WERI-Rb-1 (cell line): ENCODE data around the gene HMCN2.

Experiments used
- DNase-seq: peaks from one replicate; pipeline ENCODE4 v3.0.0-alpha.2; 2020
- H3K27ac ChIP-seq: fragments of 250-450 bp; sonication (Bioruptor Pico); 2 replicates; pipeline ENCODE4 v1.5.1; 2020; ENCODE audit warnings: mild to moderate bottlenecking, moderate library complexity
- H3K27me3 ChIP-seq: fragments of 250-450 bp; sonication (Bioruptor Pico); 2 replicates; pipeline ENCODE4 v1.5.1; 2021; ENCODE audit warnings: mild to moderate bottlenecking, low read depth, moderate library complexity; ENCODE audit not compliant: insufficient read depth, severe bottlenecking
- H3K36me3 ChIP-seq: fragments of 250-450 bp; sonication (Bioruptor Pico); 2 replicates; pipeline ENCODE4 v1.5.1; 2020; ENCODE audit warnings: mild to moderate bottlenecking, moderate library complexity
- H3K4me3 ChIP-seq: 2 replicates; pipeline ENCODE4 v1.5.1; 2011; ENCODE audit warnings: low read depth, mild to moderate bottlenecking, control low read depth, low read length
- H3K9me3 ChIP-seq: fragments of 250-450 bp; sonication (Bioruptor Pico); 2 replicates; pipeline ENCODE4 v1.5.1; 2021; ENCODE audit warnings: mild to moderate bottlenecking, moderate library complexity; ENCODE audit not compliant: severe bottlenecking
- CTCF ChIP-seq: IDR thresholded peaks from 2 replicates; pipeline ENCODE4 v1.5.1; 2011; ENCODE audit warnings: low read depth, mild to moderate bottlenecking, control low read depth, inconsistent platforms, low read length

HMCN2 gene

GRCh38 chr9:130299785-130300615, 34.4 kb downstream of the HMCN2 start:
- Histone ChIP-seq H3K9me3 (no peaks in the 10 kb centered on the region), H3K36me3 (no peaks in the 10 kb centered on the region), H3K27me3 (no peaks in the 10 kb centered on the region), H3K27ac (no peak overlapping the region), H3K4me3 (no peak overlapping the region)
- no peak for TF ChIP-seq CTCF
- no peak for DNase-seq

- H3K27me3 ChIP-seq = no peaks in the 10 kb centered on the region
- no peaks in the 10 kb centered on the region for H3K36me3 ChIP-seq
- TF ChIP-seq CTCF = no peak
- no peak for DNase-seq
- no peak overlapping the region for H3K27ac ChIP-seq
- H3K4me3 ChIP-seq = no peak overlapping the region
- H3K9me3 ChIP-seq = no peaks in the 10 kb centered on the region
Measured at GRCh38 chr9:130300739-130301138, 35.2 kb downstream of the HMCN2 start.

- no peak for DNase-seq
- no peak overlapping the region for H3K27ac ChIP-seq
- TF ChIP-seq CTCF = no peak
- H3K9me3 ChIP-seq = no peaks in the 10 kb centered on the region
- H3K36me3 ChIP-seq = no peaks in the 10 kb centered on the region
- no peak overlapping the region for H3K4me3 ChIP-seq
- no peaks in the 10 kb centered on the region for H3K27me3 ChIP-seq
Measured at GRCh38 chr9:130301483-130302286, 36.1 kb downstream of the HMCN2 start.

GRCh38 chr9:130302785-130303612, 37.4 kb downstream of the HMCN2 start:
- H3K9me3 ChIP-seq = no peaks in the 10 kb centered on the region
- no peak for DNase-seq
- no peak for TF ChIP-seq CTCF
- H3K27me3 ChIP-seq = no peaks in the 10 kb centered on the region
- no peak overlapping the region for H3K4me3 ChIP-seq
- no peak overlapping the region for H3K27ac ChIP-seq
- H3K36me3 ChIP-seq = no peaks in the 10 kb centered on the region

GRCh38 chr9:130303613-130304055, 38.1 kb downstream of the HMCN2 start:
- H3K36me3 ChIP-seq = no peaks in the 10 kb centered on the region
- H3K27ac ChIP-seq = no peak overlapping the region
- no peak for DNase-seq
- no peaks in the 10 kb centered on the region for H3K27me3 ChIP-seq
- H3K4me3 ChIP-seq = no peak overlapping the region
- TF ChIP-seq CTCF = no peak
- H3K9me3 ChIP-seq = no peaks in the 10 kb centered on the region
